ENCODE measurements around the gene SLC43A2.

The SLC43A2 gene

DNA sequence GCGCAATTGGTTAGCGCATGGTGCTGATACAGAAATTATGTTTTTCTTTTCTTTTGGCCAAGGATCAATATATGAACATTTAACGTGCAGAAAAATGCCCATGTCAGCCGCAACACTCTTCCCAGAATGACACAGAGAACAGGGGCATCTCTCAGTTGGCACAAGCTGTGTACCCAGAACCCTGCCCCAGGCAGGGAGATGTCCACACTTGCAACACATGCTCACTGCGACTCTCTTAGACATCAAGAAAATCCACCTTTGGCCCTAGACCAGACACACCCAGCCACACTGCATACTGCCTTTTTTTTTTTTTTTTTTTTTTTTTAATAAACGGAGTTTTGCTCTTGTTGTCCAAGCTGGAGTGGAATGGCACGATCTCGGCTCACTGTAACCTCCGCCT, 83.0 kb downstream of the SLC43A2 start:
- Histone ChIP-seq H3K9me3 (ENCODE audit: control insufficient read depth, insufficient read depth, low read depth, low read length) (no peaks in the 10 kb centered on the region), H3K4me3 (ENCODE audit: low read depth, low read length) (no peak overlapping the region), H3K27ac (ENCODE audit: extremely low read depth, low read depth, low read length) (no peak overlapping the region), H3K36me3 (ENCODE audit: control insufficient read depth in 2 of 2, insufficient read depth in 1 of 2, low read length in 2 of 2) (peaks cover 53 to 91% of the 10 kb centered on the region in 2 experiments), H3K4me1 (ENCODE audit: control insufficient read depth, insufficient read depth, low read length) (no peaks in the 10 kb centered on the region)
- ChIA-PET POLR2A (interaction anchor here (0.7 to 1.1 kb wide), 3 partner anchors 29 to 286 kb away, joined by 3 to 7 read pairs (median 5); partner anchors contain the start of gene INPP5K), CTCF (interaction anchor here (0.7 to 2.0 kb wide), 2 partner anchors 12 to 74 kb away, joined by 3 to 4 read pairs; no protein-coding TSS in a partner anchor)
- no peak for TF ChIP-seq ZBTB8A (tag by site-specific recombination; IDR thresholded peaks at IDR 0.05)
- TF ChIP-seq, protein P1, sequence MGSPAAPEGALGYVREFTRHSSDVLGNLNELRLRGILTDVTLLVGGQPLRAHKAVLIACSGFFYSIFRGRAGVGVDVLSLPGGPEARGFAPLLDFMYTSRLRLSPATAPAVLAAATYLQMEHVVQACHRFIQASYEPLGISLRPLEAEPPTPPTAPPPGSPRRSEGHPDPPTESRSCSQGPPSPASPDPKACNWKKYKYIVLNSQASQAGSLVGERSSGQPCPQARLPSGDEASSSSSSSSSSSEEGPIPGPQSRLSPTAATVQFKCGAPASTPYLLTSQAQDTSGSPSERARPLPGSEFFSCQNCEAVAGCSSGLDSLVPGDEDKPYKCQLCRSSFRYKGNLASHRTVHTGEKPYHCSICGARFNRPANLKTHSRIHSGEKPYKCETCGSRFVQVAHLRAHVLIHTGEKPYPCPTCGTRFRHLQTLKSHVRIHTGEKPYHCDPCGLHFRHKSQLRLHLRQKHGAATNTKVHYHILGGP (tag by site-specific recombination; IDR thresholded peaks at IDR 0.05): no peak
- no peak for TF ChIP-seq ZNF654 (tag by site-specific recombination; IDR thresholded peaks at IDR 0.05; ENCODE audit: low read depth)
- TF ChIP-seq ZSCAN30 (tag by site-specific recombination; IDR thresholded peaks at IDR 0.05): no peak
- TF ChIP-seq, protein P2, sequence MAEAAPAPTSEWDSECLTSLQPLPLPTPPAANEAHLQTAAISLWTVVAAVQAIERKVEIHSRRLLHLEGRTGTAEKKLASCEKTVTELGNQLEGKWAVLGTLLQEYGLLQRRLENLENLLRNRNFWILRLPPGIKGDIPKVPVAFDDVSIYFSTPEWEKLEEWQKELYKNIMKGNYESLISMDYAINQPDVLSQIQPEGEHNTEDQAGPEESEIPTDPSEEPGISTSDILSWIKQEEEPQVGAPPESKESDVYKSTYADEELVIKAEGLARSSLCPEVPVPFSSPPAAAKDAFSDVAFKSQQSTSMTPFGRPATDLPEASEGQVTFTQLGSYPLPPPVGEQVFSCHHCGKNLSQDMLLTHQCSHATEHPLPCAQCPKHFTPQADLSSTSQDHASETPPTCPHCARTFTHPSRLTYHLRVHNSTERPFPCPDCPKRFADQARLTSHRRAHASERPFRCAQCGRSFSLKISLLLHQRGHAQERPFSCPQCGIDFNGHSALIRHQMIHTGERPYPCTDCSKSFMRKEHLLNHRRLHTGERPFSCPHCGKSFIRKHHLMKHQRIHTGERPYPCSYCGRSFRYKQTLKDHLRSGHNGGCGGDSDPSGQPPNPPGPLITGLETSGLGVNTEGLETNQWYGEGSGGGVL (tag by site-specific recombination; IDR thresholded peaks at IDR 0.05): no peak
- TF ChIP-seq GLIS2 (tag by site-specific recombination; IDR thresholded peaks at IDR 0.05): no peak
- no peak for TF ChIP-seq SP2 (tag by site-specific recombination; IDR thresholded peaks at IDR 0.05)
- TF ChIP-seq ZNF426 (tag by site-specific recombination; IDR thresholded peaks at IDR 0.05): no peak
- TF ChIP-seq, protein P3, sequence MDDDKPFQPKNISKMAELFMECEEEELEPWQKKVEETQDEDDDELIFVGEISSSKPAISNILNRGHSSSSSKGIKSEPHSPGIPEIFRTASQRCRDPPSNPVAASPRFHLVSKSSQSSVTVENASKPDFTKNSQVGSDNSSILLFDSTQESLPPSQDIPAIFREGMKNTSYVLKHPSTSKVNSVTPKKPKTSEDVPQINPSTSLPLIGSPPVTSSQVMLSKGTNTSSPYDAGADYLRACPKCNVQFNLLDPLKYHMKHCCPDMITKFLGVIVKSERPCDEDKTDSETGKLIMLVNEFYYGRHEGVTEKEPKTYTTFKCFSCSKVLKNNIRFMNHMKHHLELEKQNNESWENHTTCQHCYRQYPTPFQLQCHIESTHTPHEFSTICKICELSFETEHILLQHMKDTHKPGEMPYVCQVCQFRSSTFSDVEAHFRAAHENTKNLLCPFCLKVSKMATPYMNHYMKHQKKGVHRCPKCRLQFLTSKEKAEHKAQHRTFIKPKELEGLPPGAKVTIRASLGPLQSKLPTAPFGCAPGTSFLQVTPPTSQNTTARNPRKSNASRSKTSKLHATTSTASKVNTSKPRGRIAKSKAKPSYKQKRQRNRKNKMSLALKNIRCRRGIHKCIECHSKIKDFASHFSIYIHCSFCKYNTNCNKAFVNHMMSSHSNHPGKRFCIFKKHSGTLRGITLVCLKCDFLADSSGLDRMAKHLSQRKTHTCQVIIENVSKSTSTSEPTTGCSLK (tag by site-specific recombination; IDR thresholded peaks at IDR 0.05): no peak
- TF ChIP-seq PRDM1 (tag by site-specific recombination; IDR thresholded peaks at IDR 0.05): no peak
- TF ChIP-seq, protein P4, sequence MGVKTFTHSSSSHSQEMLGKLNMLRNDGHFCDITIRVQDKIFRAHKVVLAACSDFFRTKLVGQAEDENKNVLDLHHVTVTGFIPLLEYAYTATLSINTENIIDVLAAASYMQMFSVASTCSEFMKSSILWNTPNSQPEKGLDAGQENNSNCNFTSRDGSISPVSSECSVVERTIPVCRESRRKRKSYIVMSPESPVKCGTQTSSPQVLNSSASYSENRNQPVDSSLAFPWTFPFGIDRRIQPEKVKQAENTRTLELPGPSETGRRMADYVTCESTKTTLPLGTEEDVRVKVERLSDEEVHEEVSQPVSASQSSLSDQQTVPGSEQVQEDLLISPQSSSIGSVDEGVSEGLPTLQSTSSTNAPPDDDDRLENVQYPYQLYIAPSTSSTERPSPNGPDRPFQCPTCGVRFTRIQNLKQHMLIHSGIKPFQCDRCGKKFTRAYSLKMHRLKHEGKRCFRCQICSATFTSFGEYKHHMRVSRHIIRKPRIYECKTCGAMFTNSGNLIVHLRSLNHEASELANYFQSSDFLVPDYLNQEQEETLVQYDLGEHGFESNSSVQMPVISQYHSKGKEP (tag by site-specific recombination; IDR thresholded peaks at IDR 0.05): no peak
- no peak for TF ChIP-seq ZNF274 (IDR thresholded peaks at IDR 0.05; ENCODE audit: low read length)
- no peak for TF ChIP-seq ZNF274 (tag by site-specific recombination; IDR thresholded peaks at IDR 0.05; ENCODE audit: borderline replicate concordance)
- TF ChIP-seq ZNF785 (tag by site-specific recombination; IDR thresholded peaks at IDR 0.05): no peak
- no peak for TF ChIP-seq ZNF16 (tag by site-specific recombination; IDR thresholded peaks at IDR 0.05; ENCODE audit: low read depth)
- TF ChIP-seq GLIS1 (tag by site-specific recombination; IDR thresholded peaks at IDR 0.05): no peak
- no peak for TF ChIP-seq ZNF610 (tag by site-specific recombination; IDR thresholded peaks at IDR 0.05; ENCODE audit: borderline replicate concordance)
- TF ChIP-seq TCF7L2 (IDR thresholded peaks at IDR 0.05; ENCODE audit: borderline replicate concordance, low read depth, low read length): no peak
- no peak for TF ChIP-seq ZNF366 (tag by site-specific recombination; conservative IDR thresholded peaks at IDR 0.05)

DNA sequence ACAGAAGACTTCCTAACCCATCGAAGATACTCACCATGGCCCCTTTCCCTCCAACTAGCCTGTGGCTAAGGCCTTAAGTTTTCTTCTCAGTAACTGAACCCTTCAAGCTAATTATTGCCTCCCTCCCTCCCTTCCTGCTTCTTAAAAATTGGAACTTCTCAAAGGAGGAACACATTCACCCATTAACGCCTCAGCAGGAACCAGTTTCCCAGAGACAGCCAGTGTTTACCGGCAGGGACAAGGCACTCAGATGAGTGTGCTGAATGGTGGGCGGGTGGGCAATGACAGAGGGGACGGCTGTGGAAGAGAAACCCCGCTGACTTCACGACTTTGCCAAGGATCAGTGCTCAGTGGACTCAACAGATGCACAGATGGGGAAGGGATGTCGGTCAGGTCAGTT, 86.3 kb downstream of the SLC43A2 start:
- Histone ChIP-seq H3K9me3 (ENCODE audit: control insufficient read depth, insufficient read depth, low read depth, low read length) (no peaks in the 10 kb centered on the region), H3K36me3 (ENCODE audit: control insufficient read depth in 2 of 2, insufficient read depth in 1 of 2, low read length in 2 of 2) (peaks cover 50 to 94% of the 10 kb centered on the region in 2 experiments), H3K4me3 (ENCODE audit: low read depth, low read length) (no peak overlapping the region), H3K27ac (ENCODE audit: extremely low read depth, low read depth, low read length) (no peak overlapping the region), H3K4me1 (ENCODE audit: control insufficient read depth, insufficient read depth, low read length) (no peaks in the 10 kb centered on the region)
- TF ChIP-seq ZFP69B (tag by site-specific recombination; IDR thresholded peaks at IDR 0.05) (no peak), SETDB1 (IDR thresholded peaks at IDR 0.05; ENCODE audit: insufficient read length, low read length) (no peak), ZNF202 (tag by site-specific recombination; IDR thresholded peaks at IDR 0.05; ENCODE audit: borderline replicate concordance) (no peak), ZNF670 (tag by site-specific recombination; IDR thresholded peaks at IDR 0.05; ENCODE audit: low read depth) (no peak), ZNF138 (tag by site-specific recombination; IDR thresholded peaks at IDR 0.05; ENCODE audit: borderline replicate concordance) (no peak), ZNF555 (tag by site-specific recombination; conservative IDR thresholded peaks at IDR 0.05) (no peak), ZNF473 (tag by site-specific recombination; IDR thresholded peaks at IDR 0.05) (no peak), HOXA7 (CRISPR knock-in tag; IDR thresholded peaks at IDR 0.05; ENCODE audit: borderline replicate concordance) (no peak)
- TF ChIP-seq, protein P5, sequence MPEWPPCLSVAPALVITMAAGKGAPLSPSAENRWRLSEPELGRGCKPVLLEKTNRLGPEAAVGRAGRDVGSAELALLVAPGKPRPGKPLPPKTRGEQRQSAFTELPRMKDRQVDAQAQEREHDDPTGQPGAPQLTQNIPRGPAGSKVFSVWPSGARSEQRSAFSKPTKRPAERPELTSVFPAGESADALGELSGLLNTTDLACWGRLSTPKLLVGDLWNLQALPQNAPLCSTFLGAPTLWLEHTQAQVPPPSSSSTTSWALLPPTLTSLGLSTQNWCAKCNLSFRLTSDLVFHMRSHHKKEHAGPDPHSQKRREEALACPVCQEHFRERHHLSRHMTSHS (tag by site-specific recombination; IDR thresholded peaks at IDR 0.05): no peak
- ChIA-PET CTCF (interaction anchor here (0.5 to 1.1 kb wide), 3 partner anchors 9 to 46 kb away, joined by 3 to 4 read pairs (median 3); no protein-coding TSS in a partner anchor), POLR2A (no interaction called here)
